NB4 (cell line): ENCODE measurements around the gene DENND4B.

ENCODE experiments used
- DNase-seq: peaks from one replicate; pipeline ENCODE4 v3.0.0; 2010; ENCODE audit warnings: low read depth
- H3K4me3 ChIP-seq: one replicate; pipeline ENCODE4 v1.5.1; 2011; ENCODE audit warnings: mild to moderate bottlenecking, low read depth, low read length, moderate library complexity
- MYC ChIP-seq: IDR thresholded peaks from 2 replicates; pipeline ENCODE4 v1.6.1; 2011; ENCODE audit warnings: low read depth, low read length
- POLR2A ChIP-seq: IDR thresholded peaks from 2 replicates; pipeline ENCODE4 v1.6.1; 2011; ENCODE audit warnings: mild to moderate bottlenecking; ENCODE audit not compliant: insufficient read length; ENCODE audit errors: extremely low read depth
- TF ChIP-seq, protein P1 (sequence below): IDR thresholded peaks from 2 replicates; pipeline ENCODE4 v1.6.1; 2011; ENCODE audit warnings: low read depth, low read length
- TF ChIP-seq, protein P2 (sequence below): IDR thresholded peaks from one replicate; pipeline ENCODE4 v1.5.1; 2012; ENCODE audit warnings: low read depth, low read length

Gene DENND4B

DNA sequence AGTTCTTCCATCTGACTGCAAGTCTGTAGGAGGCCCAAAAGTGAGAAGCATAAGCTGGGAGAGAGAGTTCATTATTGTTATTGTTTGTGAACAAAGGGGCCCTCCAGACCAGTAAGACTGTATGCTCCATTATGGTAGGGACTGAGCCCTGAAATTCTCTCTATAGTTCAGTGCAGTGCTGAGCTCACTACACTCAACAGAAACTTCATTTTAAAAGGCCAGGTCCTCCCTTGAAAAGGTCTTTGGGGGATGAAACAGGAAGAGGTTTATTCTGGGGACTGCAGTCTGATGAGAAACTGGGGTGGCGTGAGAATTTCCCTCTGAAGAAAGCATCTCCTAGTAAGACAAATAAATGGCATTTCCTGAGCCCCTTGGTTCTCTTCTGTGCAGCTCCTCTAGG lies 18.3 kb downstream of the DENND4B start:
- no peak for DNase-seq
- TF ChIP-seq, protein P1, sequence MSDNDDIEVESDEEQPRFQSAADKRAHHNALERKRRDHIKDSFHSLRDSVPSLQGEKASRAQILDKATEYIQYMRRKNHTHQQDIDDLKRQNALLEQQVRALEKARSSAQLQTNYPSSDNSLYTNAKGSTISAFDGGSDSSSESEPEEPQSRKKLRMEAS: no peak
- TF ChIP-seq MYC: no peak
- no peak for TF ChIP-seq POLR2A
- TF ChIP-seq, protein P2, sequence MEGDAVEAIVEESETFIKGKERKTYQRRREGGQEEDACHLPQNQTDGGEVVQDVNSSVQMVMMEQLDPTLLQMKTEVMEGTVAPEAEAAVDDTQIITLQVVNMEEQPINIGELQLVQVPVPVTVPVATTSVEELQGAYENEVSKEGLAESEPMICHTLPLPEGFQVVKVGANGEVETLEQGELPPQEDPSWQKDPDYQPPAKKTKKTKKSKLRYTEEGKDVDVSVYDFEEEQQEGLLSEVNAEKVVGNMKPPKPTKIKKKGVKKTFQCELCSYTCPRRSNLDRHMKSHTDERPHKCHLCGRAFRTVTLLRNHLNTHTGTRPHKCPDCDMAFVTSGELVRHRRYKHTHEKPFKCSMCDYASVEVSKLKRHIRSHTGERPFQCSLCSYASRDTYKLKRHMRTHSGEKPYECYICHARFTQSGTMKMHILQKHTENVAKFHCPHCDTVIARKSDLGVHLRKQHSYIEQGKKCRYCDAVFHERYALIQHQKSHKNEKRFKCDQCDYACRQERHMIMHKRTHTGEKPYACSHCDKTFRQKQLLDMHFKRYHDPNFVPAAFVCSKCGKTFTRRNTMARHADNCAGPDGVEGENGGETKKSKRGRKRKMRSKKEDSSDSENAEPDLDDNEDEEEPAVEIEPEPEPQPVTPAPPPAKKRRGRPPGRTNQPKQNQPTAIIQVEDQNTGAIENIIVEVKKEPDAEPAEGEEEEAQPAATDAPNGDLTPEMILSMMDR: no peak
- no peak overlapping the region for H3K4me3 ChIP-seq

DNA sequence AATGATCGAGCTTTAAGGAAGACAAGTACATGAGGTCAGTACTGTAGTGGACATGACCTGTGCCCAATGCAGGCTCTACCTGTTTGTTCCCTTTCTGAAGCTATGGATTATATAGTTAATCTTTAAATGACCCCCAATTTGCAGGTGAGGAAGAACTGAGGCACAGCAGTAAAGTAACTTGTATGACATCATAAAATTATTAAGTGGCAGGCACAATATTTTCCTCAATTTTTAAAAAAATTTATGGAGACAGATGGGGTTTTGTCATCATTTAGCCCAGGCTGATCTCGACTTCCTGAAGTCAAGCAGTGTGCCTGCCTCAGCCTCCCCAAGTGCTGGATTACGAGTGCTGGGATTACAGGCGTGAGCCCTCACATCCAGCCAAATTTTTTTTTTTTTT lies 20.1 kb downstream of the DENND4B start:
- DNase-seq: no peak
- no peak for TF ChIP-seq POLR2A
- TF ChIP-seq MYC: no peak
- TF ChIP-seq, protein P1: no peak
- TF ChIP-seq, protein P2: no peak
- no peak overlapping the region for H3K4me3 ChIP-seq

DNA sequence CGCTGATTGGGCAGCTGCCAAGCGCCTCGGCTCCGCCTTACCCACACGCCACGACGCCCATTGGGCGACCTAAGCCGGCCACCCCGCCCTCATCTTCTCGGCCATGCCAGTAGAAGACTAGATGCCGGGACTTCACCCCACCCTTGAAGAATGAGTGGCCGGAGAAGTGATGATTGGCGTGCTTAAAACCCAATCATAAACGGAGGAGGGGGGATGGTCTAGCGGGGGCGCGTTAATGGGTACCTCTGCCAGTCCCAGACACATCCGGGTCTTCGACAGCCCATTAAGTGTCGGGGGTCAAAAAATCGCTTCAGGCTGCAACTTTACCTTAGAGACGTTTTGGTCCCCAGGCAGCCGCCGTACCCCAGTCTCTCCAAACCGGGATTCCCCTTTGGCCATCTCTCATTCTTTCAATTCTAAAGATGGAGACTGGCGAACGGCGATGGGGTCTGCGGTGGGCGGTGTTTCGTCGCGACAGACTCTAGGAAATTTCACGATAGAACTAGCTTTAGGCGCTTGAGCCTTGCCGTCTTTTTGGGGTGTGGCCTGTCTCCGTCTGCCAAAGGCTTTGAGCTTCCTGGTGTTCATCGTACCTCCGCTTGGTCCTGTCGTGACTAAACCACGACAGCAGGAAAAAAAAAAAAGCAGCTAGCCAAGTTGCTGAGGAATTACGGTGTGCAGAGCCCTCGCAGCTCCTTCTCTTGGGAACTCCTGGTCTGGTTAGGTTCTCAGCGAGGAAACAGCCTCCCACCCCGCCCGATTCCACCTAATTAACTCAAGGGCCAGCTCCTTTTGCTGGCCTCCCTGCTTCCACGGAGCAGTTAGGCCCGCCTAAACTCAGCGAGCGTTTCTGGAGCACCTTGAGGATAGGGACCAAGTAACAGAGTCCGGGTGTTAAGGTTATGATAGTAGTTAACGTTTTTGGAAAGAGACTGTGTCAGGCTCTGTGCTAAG lies 23.3 kb downstream of the DENND4B start, which contains the start of gene GATAD2B:
Gene GATAD2B, minus strand, starts transcription at position 1 of the 954 bp plus-strand sequence. CDS start 94,625 bp downstream, outside the sequence.
- peak within 1 kb of the TSS; percentile 89 for H3K4me3 ChIP-seq
- TF ChIP-seq POLR2A: peak; percentile 28
- TF ChIP-seq, protein P2: no peak
- TF ChIP-seq, protein P1: peak; percentile 32; the same call in 1 of the 2 replicates
- peak; percentile 100 for DNase-seq

DNA sequence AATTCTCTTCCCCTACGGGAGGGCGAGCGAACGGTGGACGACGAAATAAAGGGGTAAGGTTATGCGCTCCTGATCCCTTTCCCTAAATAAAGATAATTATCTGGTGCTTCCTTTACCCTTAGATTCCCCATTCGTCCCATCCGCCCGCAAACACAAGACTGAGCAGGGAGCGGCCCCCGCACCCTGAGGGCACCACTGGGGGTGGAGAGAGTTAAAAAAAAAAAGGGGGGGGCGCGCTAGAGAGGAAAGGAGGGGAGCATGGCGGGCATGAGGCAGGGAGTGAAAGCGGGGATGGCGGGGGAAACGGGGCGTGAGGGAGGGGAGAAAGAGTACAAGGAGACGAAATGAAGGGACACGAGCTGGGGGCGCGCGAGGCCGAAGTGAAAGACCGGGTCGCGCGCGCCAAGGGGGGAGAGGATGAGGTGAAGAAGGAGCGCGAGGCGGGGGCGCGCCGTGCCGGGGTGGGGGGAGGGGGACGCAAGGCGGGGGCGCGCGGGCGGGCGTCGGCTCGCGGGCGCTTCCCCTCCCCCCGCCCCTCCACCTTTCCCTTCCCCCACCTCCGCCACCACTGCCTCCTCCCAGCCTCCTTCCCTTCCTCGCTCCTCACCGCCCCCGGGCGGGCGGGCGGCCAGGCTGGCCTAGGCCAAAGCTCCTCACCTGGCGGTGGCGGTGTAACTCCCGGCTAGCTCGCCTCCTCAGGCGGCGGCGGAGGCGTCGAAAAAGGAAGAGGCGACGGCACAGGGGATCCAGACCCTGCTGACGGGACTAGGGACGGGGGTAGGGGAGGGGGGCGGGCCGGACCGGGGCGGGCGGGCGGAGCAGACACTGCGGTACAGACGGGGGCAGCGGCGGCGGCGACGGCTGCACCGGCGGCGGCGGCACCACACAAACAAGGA lies 24.2 kb downstream of the DENND4B start:
- peak; percentile 36 for TF ChIP-seq MYC
- no peak for TF ChIP-seq POLR2A
- TF ChIP-seq, protein P1: peak; percentile 27; the same call in 1 of the 2 replicates
- TF ChIP-seq, protein P2: peak; percentile 11
- DNase-seq: peak; percentile 83
- peak overlapping the region; percentile 89 for H3K4me3 ChIP-seq

DNA sequence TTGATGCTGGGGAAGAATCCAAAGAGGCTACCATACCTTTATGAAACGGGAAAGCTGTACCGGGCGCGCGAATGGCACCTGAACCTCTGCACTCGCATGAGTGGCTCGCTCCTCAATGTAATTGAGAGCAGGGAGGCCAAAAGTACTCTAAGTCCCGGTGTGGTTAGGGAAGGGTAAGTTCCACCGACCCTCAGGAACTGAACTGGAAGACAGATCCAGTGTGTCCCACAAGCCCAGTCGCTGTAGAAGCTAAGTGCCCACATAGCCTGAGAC lies 24.8 kb downstream of the DENND4B start:
- peak overlapping the region; percentile 89 for H3K4me3 ChIP-seq
- DNase-seq: no peak
- no peak for TF ChIP-seq MYC
- TF ChIP-seq, protein P2: no peak
- no peak for TF ChIP-seq POLR2A
- TF ChIP-seq, protein P1: no peak
